NCI-H2107 treated with DMSO at 0.1 percent for 48 hours (cell line): ENCODE data around the gene PARD6B.
"Not testable (repeated sequence)": the region's sequence is repeated elsewhere in the genome, so short reads cannot be mapped to it uniquely, and the experiment has no call there.

Experiments
- DNase-seq: peaks from one replicate; lab custom pipeline; 2025; ENCODE audit not compliant: unreplicated experiment; lab: John Stamatoyannopoulos, UW

The PARD6B gene

DNA sequence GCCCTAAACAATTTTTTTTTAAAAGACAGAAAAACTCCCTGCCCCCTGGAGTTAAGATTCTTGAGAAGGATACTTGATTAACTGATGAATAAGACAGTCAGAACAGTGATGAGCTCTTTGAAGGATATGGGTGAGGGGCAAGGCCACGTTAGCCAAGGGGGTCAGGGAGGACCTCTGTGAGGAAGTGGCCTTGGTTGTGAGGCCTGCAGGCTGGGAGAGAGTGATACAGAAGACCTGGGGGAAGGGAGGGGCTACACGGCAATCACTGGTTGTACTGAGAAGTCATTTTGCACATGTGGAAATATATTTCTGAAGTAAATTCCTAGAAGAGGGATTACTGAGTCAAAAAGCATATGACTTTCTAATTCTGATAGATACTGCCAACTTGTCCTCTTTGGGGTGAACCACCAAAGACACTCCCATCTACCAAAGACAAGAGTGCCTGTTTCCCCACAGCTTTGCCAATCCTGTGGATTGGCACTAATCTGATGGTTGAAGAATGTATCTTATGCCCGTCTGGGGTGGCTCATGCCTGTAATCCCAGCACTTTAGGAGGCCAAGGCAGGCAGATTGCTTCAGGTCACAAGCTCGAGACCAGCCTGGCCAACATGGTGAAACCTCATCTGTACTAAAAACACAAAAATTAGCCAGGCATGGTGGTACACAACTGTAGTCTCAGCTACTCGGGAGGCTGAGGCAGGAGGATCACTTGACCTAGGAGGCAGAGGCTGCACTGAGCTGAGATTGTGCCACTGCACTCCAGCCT, 41.2 kb downstream of the PARD6B start:
- no peak for DNase-seq

DNA sequence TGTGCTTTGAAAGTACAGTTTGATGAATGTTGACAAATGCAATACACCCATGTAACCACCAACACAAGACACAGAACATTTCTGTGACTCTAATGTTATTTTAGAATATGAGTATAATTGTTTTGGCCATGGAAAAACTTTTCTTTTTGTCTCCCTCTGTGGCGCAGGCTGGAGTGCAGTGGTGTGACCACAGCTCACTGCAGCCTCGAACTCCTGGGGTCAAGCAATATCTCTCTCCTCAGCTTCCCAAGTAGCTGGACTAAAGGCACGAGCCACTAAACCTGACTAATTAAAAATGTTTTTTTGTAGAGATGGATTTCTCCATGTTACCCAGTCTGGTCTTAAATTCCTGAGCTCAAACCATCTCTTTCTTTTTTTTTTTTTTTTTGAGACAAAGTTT, 43.1 kb downstream of the PARD6B start:
- no peak for DNase-seq

DNA sequence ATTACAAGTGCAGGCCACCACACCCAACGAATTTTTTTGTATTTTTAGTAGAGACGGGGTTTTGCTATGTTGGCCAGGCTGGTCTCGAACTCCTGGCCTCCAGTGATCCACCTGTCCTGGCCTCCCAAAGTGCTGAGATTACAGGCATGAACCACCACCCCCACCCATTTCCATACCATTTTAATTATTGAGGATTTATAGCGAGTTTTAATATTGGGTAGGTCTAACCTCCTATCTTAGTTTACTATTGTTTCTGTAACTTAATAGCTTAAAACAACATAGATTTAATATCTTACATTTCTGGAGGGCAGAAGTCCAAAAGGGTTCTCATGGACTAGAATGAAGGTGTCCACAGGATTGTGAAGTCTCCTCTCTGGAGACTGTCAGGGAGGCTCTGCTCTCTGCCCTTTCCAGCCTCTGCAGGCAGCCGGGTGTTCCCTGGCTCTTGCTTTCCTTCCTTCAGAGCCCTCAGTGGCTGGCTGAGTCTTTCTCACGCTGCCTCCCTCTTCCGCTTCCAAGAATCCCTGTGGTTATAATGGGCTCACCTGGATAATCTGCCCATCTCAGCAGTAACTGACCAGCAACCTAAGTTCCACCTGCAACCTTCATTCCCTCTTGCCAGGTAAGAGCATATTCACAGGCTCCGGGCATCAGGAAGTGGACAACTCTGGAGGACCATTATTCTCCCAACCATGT, 44.9 kb downstream of the PARD6B start:
- DNase-seq: no peak

DNA sequence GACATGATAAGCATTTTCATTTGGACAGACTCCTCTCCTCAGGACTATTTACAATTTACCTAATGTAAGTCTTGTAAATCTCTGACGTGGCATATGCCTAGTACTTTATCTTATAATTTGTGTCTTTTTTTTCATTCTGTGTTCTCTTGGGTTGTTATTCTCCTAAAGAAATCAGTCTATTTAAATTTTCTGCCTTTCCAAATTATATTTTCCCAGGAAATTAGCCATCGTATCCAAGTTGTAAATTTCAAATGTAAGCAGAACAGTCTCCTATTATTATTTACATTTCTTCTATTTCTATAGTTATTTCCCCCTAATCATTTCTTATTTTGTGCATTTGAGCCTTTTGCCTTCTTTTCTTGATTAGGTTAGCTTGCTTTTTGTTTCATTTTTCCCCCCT, 46.0 kb downstream of the PARD6B start:
- DNase-seq: no peak

DNA sequence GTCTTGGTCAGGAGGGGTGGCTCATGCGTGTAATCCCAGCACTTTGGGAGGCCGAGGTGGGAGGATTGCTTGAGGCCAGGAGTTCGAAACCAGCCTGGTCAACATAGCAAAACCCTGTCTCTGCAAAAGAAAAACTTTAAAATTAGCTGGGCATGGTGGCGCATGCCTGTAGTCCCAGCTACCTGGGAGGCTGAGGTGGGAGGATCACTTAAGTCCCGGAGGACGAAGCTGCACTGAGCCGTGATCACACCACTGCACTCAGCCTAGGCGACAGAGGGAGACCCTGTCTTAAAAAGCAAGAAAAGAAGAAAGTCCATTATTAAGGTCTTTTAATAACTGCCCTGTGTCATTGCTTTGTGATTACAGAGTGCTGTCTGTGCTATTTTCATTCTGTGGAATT, 47.6 kb downstream of the PARD6B start:
- DNase-seq: not testable (repeated sequence)

DNA sequence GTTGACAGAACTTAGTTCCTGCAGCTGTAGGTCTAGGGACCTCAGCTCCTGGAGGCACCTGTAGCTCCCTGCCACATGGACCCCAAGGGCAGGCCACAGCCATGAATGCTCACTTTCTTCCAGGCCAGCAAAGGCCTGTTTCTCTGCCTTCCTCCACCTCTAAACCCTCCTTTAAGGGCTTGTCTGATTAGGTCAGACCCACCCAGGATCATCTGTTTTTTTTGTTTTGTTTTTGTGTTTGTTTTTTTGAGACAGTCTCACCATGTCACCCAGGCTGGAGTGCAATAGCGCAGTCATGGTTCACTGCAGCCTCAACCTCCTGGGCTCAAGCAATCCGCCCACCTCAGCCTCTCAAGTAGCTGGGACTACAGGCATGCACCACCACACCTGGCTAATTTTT, 52.0 kb downstream of the PARD6B start:
- DNase-seq: no peak

DNA sequence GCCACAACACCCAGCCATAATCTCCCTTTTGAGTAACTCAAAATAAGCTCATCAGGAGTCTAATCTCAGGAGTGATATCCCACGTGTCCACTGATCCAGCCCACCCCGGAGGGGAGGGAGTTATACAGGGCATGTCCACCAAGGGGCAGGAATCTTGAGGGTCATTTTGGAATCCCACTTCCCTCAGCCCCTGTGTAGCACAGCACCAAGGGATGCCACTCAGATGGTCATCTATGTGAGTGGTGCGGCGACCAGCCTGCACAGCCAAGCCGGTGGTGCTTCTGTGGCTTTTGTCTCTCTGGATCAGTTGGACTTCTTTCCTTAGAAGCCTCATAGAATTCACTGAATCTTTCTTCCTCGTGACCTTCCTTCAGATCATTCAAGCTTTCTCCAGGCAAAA, 52.5 kb downstream of the PARD6B start:
- DNase-seq: no peak

DNA sequence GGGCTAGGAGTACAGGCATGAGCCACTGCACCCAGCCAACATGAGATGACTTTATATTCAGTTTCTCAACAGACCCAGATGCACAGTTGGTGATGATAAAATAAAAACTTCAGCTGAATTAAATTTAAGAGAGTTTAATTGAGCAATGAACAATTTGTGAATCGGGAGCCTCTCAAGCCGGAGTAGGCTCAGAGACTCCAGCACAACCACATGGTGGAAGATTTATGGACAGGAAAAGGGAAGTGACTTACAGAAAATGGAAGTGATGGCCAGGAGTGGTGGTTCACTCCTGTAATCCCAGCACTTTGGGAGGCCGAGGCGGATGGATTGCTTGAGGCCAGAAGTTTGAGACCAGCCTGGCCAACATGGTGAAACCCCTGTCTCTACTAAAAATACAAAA, 53.1 kb downstream of the PARD6B start:
- DNase-seq: no peak

DNA sequence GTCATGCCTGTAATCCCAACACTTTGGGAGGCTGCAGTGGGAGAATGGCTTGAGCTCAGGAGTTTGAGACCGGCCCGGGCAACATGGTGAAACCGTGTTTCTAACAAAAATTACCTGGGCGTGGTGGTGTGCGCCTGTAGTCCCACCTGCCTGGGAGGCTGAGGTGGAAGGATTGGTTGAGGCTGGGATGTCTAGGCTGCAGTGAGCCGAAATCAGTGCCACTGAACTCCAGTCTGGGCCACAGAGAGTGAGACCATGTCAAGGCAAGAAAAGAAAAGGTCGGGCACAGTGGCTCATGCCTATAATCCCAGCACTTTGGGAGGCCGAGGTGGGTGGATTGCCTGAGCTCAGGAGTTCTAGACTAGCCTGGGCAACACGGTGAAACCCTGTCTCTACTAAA, 55.3 kb downstream of the PARD6B start:
- no peak for DNase-seq

DNA sequence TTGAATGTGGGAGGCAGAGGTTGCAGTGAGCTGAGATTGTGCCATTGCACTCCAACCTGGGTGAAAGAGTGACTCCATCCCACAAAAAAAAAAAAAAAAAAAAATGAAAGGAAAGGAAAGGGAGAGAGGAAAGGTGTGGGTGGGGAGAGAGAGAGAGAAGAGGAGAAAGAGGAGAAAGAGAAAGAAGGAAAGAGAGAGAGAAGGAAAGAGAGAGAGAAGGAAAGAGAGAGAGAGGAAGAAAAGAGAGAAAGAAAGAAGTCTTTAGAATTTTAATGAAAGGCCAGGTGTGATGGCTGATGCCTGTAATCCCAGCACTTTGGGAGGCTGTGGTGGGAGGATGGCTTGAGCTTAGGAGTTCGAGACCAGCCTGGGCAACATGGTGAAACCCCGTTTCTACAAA, 55.8 kb downstream of the PARD6B start:
- DNase-seq: no peak

DNA sequence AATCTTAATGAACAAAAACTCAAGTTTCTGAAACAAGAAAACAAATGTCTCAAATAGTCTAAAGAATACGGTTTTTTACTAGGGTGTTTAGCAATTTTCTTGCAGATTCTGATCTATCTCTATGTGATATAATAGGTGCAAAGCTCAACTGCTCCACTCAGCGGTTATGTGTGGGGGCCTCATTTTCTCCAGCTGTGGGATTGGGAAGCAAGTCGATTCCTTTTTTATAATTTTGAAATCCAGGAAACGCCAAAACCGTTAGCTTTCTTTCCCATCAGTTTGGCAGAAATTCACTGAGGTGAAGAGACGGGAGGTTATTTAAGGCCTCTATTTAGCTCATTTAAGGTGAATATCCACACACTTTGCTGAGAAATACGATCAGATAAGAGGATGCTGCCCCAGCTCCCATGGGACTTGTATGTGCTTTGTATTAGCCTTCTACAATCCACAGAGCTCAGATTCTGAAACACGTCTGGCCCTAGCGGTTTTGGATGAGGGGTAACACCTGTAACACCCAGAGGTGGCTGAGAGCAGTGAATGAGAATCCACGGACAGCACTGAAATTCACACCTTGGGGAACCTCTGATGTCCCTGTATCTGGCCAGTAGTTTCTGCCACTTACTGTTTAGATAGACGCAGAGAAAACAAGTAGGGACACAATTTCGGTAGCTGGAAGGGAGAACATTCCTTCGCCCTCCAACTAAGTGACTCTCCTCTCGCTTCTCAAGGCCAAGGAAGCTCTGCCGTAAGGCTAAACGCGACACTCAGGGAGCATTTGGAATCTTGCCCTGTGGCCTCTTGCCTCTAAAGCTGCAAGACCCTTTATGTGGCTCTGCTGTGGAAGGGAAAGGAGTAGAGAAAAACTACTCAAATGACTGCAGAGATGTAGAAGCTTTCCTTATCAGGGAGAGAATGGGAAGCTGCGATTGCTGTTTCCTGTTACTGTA, 56.9 kb downstream of the PARD6B start:
- peak; percentile 52 for DNase-seq

DNA sequence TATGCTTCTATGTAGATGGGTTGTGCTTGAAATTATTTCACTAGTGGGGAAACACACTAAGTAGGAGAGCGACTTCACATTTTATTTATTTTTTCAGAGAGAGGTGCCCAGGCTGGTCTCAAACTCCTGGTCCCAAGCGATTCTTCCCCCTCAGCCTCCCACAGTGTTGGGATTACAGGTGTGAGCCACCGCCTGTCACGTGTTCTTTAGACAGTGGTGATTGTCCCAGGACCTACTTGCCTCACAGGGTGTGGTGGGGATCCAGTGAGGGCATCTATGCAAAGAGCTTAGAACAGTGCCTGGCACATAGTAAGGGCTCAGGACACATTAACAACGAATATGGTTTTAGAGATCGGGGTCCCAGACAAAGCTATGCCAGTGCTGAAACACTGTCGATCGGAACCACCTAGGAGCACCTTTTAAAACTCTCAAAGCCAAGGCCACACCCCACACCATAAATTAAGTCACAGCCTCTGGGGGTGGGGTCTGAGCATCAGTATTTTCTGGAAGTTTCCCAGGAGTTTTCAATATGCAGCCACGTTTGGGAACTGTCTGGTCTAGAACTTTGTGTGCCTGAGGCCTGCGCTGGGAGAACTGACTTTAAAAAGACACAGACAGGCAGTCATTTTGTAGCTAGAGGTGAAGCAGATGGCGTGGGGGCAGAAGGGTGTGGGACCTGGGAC, 58.7 kb downstream of the PARD6B start:
- DNase-seq: no peak

DNA sequence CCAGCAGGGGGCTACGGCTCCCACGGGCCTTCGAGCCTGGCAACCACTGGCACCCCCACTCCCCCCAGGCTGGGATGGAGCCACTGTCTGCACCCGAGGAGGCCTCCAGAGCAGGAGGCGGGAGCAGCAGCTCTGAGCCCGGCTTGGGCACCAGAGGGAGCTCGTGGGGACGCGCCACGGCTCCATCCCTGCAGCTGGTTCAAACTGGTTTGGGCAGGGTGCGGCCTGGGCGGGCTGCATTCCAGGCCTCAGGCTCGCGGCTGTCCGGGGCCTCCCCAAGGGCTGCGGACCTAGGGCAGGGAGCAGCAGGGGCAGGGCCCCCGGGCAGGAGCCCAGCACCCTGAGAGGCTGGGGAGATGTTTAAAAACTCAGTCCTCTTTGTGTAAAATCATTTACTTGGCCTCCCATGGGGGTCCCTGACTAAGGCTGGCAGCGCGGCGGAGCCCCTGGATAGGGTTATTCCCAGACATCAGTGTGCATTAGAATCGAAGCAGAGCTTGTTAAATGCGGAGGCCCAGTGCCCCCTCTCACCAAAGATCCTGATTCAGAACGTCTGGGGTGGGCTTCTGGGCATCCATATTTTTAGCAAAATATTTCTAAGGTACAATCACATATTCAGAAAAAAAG, 59.4 kb downstream of the PARD6B start:
- peak; percentile 42 for DNase-seq

DNA sequence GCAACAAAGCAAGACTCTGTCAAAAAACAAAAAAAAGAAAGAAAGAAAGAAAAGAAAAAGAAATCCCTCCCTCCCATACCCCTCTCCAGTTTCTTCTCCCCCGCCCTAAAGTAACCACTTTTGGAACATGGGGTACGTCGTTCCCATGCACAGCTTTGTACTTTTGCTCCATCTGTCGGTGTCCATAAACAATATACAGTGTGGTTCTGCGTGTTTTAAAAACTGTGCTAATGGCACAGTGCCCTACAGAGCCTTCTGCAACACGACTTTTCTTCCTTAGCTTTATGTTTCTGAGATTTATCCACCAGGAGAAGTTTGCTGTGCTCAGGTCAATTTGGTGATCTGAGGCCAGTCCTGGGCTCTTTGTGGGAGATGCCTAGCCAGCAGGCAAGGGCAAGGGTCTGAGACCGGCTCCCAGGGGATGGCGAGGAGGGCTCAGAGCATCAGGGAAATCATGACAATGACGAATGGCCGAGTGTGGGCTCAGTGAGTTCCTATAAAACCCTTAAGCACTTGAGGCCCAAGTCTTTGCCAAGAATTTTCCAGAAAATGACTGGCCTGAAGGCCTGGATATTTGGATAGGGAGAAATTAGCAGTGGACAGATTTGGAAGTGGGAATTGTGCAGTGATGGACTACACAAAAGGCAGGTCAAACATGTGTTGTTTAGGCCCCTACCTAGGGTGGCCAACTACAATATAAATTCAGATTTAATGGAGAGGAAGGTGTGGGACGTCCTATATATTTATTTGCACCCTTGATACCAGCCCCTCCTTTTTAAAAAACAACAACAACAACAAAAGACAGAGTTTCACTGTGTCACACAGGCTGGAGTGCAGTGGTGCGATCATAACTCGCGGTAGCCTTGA, 61.6 kb downstream of the PARD6B start:
- no peak for DNase-seq

DNA sequence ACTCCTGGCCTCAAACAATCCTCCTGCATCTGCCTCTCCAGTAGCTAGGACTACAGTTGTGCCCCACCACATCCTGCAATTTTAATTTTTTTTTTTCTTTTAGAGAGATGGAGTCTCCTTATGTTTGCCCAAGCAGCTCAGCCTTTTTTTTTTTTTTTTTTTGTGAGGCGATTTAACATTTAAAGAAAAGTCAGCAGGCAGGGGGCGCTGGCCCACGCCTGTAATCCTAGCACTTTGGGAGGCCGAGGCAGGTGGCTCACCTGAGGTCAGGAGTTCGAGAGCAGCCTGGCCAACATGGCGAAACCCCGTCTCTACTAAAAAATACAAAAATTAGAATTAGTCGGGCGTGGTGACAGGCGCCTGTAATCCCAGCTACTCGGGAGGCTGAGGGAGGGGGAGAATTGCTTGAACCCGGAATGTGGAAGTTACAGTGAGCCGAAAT, 62.2 kb downstream of the PARD6B start:
- not testable (repeated sequence) for DNase-seq

DNA sequence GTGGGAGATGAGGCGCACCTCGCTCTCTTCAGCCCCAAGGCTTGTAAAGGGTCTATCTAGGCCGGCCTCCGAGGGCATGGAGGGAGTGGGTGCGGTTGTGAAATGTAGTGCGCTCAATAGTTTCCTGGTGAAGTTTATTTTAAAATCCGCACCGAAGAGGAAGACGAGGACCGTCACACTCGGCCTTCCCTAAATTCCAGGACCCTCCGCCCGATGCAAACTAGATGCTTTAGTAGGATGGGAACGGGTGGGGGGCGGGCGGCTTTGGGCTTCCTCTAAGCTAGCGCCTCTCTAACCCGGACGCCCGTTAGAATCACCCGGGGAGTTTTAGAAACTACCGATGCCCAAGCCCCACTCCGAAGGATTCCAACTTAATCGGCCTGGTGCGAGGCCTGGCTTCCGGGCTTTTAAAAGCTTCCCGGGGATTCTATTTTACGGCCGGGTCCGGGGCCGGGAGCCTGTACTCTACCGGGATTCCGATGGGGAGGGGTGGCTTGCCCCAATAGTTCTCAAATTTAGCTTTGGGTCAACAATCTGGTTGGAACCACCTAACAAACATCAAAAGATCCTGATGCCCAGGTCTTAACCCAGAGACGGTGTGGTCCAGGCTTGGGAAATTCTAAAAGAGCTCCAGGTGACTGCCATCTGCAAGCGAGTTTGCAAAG, 62.9 kb downstream of the PARD6B start:
- peak; percentile 49 for DNase-seq

DNA sequence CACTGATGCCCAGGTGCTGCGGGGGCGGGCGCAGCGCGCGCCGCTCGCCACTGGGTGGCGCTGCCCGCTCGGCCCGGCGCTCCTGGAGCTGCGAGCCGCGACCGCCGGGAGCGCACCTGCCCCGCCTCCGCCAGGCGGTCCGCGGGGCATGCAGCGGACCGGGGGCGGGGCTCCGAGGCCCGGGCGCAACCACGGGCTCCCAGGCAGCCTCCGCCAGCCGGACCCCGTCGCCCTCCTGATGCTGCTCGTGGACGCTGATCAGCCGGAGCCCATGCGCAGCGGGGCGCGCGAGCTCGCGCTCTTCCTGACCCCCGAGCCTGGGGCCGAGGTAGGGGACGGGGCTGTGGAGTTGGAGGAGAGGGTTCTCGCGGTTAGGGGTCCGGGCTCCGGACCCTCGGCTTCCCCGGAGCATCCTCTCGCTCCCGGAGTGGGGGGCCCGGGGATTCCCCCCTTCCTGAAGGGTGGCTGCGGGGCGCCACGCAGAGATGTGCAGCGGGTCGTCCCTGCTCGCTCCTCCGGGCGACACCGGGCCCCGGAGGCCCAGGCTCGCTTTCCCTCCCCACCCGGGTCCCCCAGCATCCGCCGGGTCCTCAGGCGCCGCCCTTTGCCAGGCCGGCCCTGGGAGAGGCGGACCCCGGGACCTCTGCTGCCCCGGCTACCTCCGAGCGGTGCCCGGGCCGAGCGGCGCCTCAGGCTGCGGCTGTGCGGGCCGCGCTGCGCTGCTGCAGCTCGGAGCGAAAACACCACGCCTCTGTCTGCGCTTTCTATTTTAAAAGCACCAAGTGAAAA, 63.7 kb downstream of the PARD6B start, which contains the start of gene BCAS4:
Gene BCAS4, plus strand, starts transcription at position 216 of the 789 bp plus-strand sequence. Its CDS starts 23 bp downstream, at position 239.
- DNase-seq: no peak

DNA sequence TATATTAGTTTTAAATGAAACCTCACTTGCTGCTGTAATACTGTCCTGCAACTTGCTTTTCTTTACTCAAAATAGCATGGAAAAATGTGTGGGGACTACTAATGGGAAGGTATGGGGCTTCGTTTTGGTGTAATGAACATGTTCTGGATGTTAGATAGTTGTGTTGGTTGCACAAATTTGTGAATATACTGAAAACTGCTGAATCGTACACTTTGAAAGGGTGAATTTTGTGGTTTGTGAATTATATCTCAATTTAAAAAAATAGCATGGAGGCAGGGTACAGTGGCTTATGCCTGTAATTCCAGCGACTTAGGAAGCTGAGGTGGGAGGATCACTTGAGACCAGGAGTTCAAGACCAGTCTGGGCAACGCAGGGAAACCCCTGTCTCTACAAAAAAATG, 65.8 kb downstream of the PARD6B start:
- DNase-seq: no peak
